Testis (tissue), 3 donors: ENCODE measurements around the gene RNF220. TPM values are rescaled to one million over a fixed set of nuclear protein-coding genes. Genes with fewer than 3 reads are reported as not detected.
A peak's percentile ranks its signal among the peaks of the same experiment; 100 is the strongest.

Experiments
- DNase-seq: peaks from one replicate; pipeline ENCODE4 v3.0.0-alpha.2; 2019
- H3K27ac ChIP-seq, 2 donors: fragments of 200-600 bp; sonication (generic); one replicate each; pipeline ENCODE4 v1.5.1; 2019
- H3K27me3 ChIP-seq: fragments of 200-600 bp; sonication (generic); one replicate; pipeline ENCODE4 v1.5.1; 2019
- H3K36me3 ChIP-seq: fragments of 200-600 bp; sonication (generic); one replicate; pipeline ENCODE4 v1.5.1; 2017; ENCODE audit warnings: low read depth; ENCODE audit errors: missing control alignments
- H3K4me1 ChIP-seq: fragments of 200-600 bp; sonication (generic); one replicate; pipeline ENCODE4 v1.5.1; 2019
- H3K4me3 ChIP-seq, 2 donors: fragments of 200-600 bp; sonication (generic); one replicate each; pipeline ENCODE4 v1.5.1; 2017 to 2019
- H3K9me3 ChIP-seq: fragments of 200-600 bp; sonication (generic); one replicate; pipeline ENCODE4 v1.5.1; 2017
- CTCF ChIP-seq, 3 experiments: fragments of 450-650 bp in 2 of 3; fragments of 200-600 bp in 1 of 3; sonication (generic) in 1 of 3; IDR thresholded peaks; one replicate each; pipeline ENCODE4 v1.5.1; 2016 to 2019; ENCODE audit warnings: antibody characterized with exemption in 3 of 3, mild to moderate bottlenecking in 2 of 3, moderate library complexity in 1 of 3
- POLR2A ChIP-seq: fragments of 450-650 bp; IDR thresholded peaks from one replicate; pipeline ENCODE4 v1.6.1; 2017; ENCODE audit warnings: antibody characterized with exemption, mild to moderate bottlenecking, moderate library complexity
- WGBS, 2 donors: methylation state at CpG; one replicate each; pipeline ENCODE4 v1.1.5; 2018; 5-methylcytosine and 5-hydroxymethylcytosine counted together
- intact Hi-C: fragments of 100-400 bp; cut with DNase I; formaldehyde crosslinking; loops from one replicate; pipeline ENCODE4 v1.15.1; 2023; ENCODE audit warnings: low total_unique reads
- polyA plus RNA-seq: library from polyadenylated mRNA; stranded (reverse); fragments of 350-450 nt; fragmentation: Illumina TruSeq; extraction: RNeasy Lipid Tissue Mini Kit (QIAGEN cat#74804); gene quantifications from one replicate; pipeline ENCODE4 v1.2.3, GENCODE V29; 2014; ENCODE audit warnings: low read depth, low replicate concordance; ENCODE audit not compliant: insufficient read depth
- total RNA-seq, 2 donors: library from RNA; depleted of rRNA; stranded (reverse); fragments of >200 nt; gene quantifications; one replicate each; pipeline ENCODE4 v1.2.3, GENCODE V29; 2016

RNF220 gene
- total and polyA plus RNA-seq, 3 donors from 2014 or later, result 99.3 to 148 (median 126) TPM

GRCh38 chr1:44670751-44671640, 265.9 kb downstream of the RNF220 start:
- Histone ChIP-seq H3K4me3 (no peak overlapping the region), H3K27me3 (no peaks in the 10 kb centered on the region), H3K27ac (no peak overlapping the region), H3K4me1 (peaks cover 12% of the 10 kb centered on the region), H3K9me3 (no peaks in the 10 kb centered on the region), H3K36me3 (no peaks in the 10 kb centered on the region)
- WGBS, 2 donors, result 88 to 92% methylated on average over 9 to 10 of the region's 10 CpGs
- no peak for DNase-seq
- TF ChIP-seq POLR2A, result no peak
- intact Hi-C loops, result no loop called here

GRCh38 chr1:44672254-44672955, 267.4 kb downstream of the RNF220 start:
- no peak for DNase-seq
- H3K27ac ChIP-seq, result peak overlapping the region in 1 of 2 donors; percentile 89
- H3K27me3 ChIP-seq, result no peaks in the 10 kb centered on the region
- H3K36me3 ChIP-seq, result no peaks in the 10 kb centered on the region
- peaks cover 12% of the 10 kb centered on the region for H3K4me1 ChIP-seq
- intact Hi-C loops, result no loop called here
- H3K9me3 ChIP-seq, result no peaks in the 10 kb centered on the region
- TF ChIP-seq CTCF (IDR thresholded peaks at IDR 0.05) (no peak), POLR2A (no peak)
- no peak overlapping the region for H3K4me3 ChIP-seq
- 48 to 68% methylated on average over 12 to 13 of the region's 13 CpGs for whole genome bisulfite sequencing, 2 donors

- H3K27me3 ChIP-seq, result no peaks in the 10 kb centered on the region
- DNase-seq, result peak; percentile 25
- intact Hi-C loops, result no loop called here
Measured at GRCh38 chr1:44672961-44673674, 268.1 kb downstream of the RNF220 start.

GRCh38 chr1:44673675-44674112, 268.6 kb downstream of the RNF220 start:
- H3K36me3 ChIP-seq, result no peaks in the 10 kb centered on the region
- peaks cover 12% of the 10 kb centered on the region for H3K4me1 ChIP-seq
- WGBS, 2 donors, result 0 to 1% methylated on average over 16 of the region's 16 CpGs
- peak overlapping the region; percentile 59 to 74 for H3K4me3 ChIP-seq
- peak overlapping the region; percentile 88 to 89 for H3K27ac ChIP-seq
- no peak for TF ChIP-seq CTCF (IDR thresholded peaks at IDR 0.05)
- TF ChIP-seq POLR2A, result no peak
- no peaks in the 10 kb centered on the region for H3K27me3 ChIP-seq
- intact Hi-C loops, result no loop called here
- no peak for DNase-seq
- no peaks in the 10 kb centered on the region for H3K9me3 ChIP-seq

More at GRCh38 chr1:44672961-44673674, 268.1 kb downstream of the RNF220 start:
- TF ChIP-seq POLR2A (no peak), CTCF (IDR thresholded peaks at IDR 0.05) (no peak)
- WGBS, 2 donors, result 51 to 66% methylated on average over 14 of the region's 14 CpGs
- peak overlapping the region; percentile 59 to 74 for H3K4me3 ChIP-seq
- no peaks in the 10 kb centered on the region for H3K9me3 ChIP-seq
- no peaks in the 10 kb centered on the region for H3K36me3 ChIP-seq
- H3K4me1 ChIP-seq, result peaks cover 12% of the 10 kb centered on the region
- peak overlapping the region; percentile 88 to 89 for H3K27ac ChIP-seq
